ENCODE measurements around the gene L3MBTL4.

L3MBTL4 gene

DNA sequence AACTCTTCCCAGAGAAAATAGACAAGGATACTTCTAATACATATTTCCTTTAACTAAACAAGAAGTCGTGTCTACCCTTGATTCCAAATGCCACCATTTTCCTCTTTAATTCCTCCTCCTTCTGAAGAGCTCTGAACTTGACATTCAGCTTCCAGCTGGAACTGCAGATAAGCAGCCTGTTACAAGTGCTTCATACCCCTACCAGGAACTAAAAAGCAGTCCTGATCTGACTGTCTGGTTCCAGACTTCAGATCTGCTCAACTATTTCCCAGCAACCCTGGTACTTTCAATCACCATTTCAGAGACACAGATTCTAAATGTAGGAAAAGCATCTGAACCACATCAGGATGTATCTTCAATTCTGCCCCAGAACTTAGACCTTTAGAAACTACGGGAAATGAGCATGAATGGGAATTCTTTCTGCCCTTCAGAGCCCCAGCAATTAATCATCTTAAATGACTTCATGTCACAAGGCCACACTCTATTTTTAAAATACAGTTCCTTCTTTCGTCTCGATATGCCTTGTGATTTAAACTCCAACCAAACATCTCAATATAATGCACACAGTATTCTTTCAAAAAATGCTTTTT is 159.5 kb downstream of the L3MBTL4 start:
- in situ Hi-C loops (cut with HindIII; ENCODE audit: low pct_ligation_motif_present, low sequenced_read_pairs), result no loop called here
- DNase-seq, result no peak
- TF ChIP-seq CTCF (IDR thresholded peaks at IDR 0.05; ENCODE audit: low read depth, low read length, missing control alignments), result no peak
- Histone ChIP-seq H3K4me3 (ENCODE audit: low read depth, low read length) (no peak overlapping the region), H3K36me3 (replicated peaks) (no peaks in the 10 kb centered on the region), H3K27me3 (replicated peaks) (no peaks in the 10 kb centered on the region), H3K27ac (no peak overlapping the region)

GRCh38 chr18:6254456-6254855 is 160.3 kb downstream of the L3MBTL4 start:
- Histone ChIP-seq H3K27me3 (replicated peaks) (no peaks in the 10 kb centered on the region), H3K36me3 (replicated peaks) (no peaks in the 10 kb centered on the region), H3K4me3 (ENCODE audit: low read depth, low read length) (no peak overlapping the region), H3K27ac (no peak overlapping the region)
- in situ Hi-C loops (cut with HindIII; ENCODE audit: low pct_ligation_motif_present, low sequenced_read_pairs), result no loop called here
- TF ChIP-seq CTCF (IDR thresholded peaks at IDR 0.05; ENCODE audit: low read depth, low read length, missing control alignments), result no peak
- DNase-seq, result no peak

DNA sequence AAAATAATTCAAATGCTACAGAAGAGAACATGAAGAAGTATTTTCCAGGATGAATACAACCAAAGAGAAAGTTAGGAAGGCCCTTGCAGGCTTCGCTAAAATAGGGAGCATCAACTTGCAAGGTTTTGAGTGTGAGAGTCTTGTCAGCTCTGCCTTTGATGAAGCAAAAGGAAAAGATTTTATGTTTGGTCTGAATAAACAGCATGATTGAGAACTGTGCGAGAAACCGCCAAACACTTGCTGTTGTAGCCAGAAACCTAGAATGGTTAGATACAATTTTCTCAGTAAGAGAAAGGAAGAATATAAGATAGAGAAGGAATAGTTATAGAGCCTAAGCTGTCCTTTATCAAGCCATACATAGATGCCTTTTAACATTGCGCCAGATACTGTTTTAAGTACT is 163.6 kb downstream of the L3MBTL4 start:
- in situ Hi-C loops (cut with HindIII; ENCODE audit: low pct_ligation_motif_present, low sequenced_read_pairs), result no loop called here
- no peaks in the 10 kb centered on the region for H3K36me3 ChIP-seq (replicated peaks)

DNA sequence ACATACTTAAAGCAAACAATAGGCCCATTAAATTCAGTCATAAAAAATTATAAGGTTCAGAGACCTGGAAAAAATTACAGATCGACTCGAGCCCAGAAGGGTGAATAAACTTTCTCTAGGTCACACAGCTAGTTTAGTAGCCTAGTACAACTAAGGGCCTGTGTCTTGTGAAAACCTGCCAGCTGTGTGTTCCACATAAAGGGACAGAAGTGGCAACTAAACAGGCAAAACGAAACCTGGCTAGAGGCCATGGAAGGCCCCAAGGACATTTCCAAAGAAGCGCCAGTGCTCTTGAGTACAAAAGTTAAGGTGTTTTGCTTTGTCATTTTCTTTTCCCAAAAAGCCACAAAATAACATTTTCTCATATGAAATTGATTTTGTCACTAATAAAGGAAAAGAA is 164.9 kb downstream of the L3MBTL4 start:
- no peak for DNase-seq
- Histone ChIP-seq H3K4me3 (ENCODE audit: low read depth, low read length) (no peak overlapping the region), H3K36me3 (replicated peaks) (no peaks in the 10 kb centered on the region), H3K27me3 (replicated peaks) (no peaks in the 10 kb centered on the region), H3K27ac (no peak overlapping the region)
- no peak for TF ChIP-seq CTCF (IDR thresholded peaks at IDR 0.05; ENCODE audit: low read depth, low read length, missing control alignments)
- in situ Hi-C loops (cut with HindIII; ENCODE audit: low pct_ligation_motif_present, low sequenced_read_pairs), result no loop called here

More for the DNA sequence above, 163.6 kb downstream of the L3MBTL4 start:
- Histone ChIP-seq H3K27ac (no peak overlapping the region), H3K27me3 (replicated peaks) (no peaks in the 10 kb centered on the region), H3K4me3 (ENCODE audit: low read depth, low read length) (no peak overlapping the region)
- no peak for DNase-seq
- TF ChIP-seq CTCF (IDR thresholded peaks at IDR 0.05; ENCODE audit: low read depth, low read length, missing control alignments), result no peak

- Histone ChIP-seq H3K27me3 (replicated peaks) (no peaks in the 10 kb centered on the region), H3K4me3 (ENCODE audit: low read depth, low read length) (no peak overlapping the region), H3K27ac (no peak overlapping the region), H3K36me3 (replicated peaks) (no peaks in the 10 kb centered on the region)
- TF ChIP-seq CTCF (IDR thresholded peaks at IDR 0.05; ENCODE audit: low read depth, low read length, missing control alignments), result no peak
- in situ Hi-C loops (cut with HindIII; ENCODE audit: low pct_ligation_motif_present, low sequenced_read_pairs), result no loop called here
- DNase-seq, result no peak
These were observed 165.5 kb downstream of the L3MBTL4 start for GRCh38 chr18:6249170-6249569.

GRCh38 chr18:6248017-6248416 is 166.7 kb downstream of the L3MBTL4 start:
- DNase-seq, result no peak

More at GRCh38 chr18:6248017-6248416, 166.7 kb downstream of the L3MBTL4 start:
- no peaks in the 10 kb centered on the region for H3K36me3 ChIP-seq (replicated peaks)
- no peak overlapping the region for H3K27ac ChIP-seq
- in situ Hi-C loops (cut with HindIII; ENCODE audit: low pct_ligation_motif_present, low sequenced_read_pairs), result no loop called here
- no peak overlapping the region for H3K4me3 ChIP-seq (ENCODE audit: low read depth, low read length)
- TF ChIP-seq CTCF (IDR thresholded peaks at IDR 0.05; ENCODE audit: low read depth, low read length, missing control alignments), result no peak
- H3K27me3 ChIP-seq (replicated peaks), result no peaks in the 10 kb centered on the region
